H1 (cell line): ENCODE data around the gene AQP11. TPM values are rescaled to one million over a fixed set of nuclear protein-coding genes. Genes with fewer than 3 reads are reported as not detected.

ENCODE experiments used
- CTCF ChIA-PET: fragments of 300-600 bp; sonication (Branson Sonifier 250); formaldehyde crosslinking; loops from one replicate; lab custom pipeline; 2021; ENCODE audit not compliant: partially characterized antibody; lab: Charles Lee
- POLR2A ChIA-PET: fragments of 300-600 bp; sonication (Branson Sonifier 250); formaldehyde crosslinking; loops from one replicate; lab custom pipeline; 2021; ENCODE audit warnings: inconsistent platforms; ENCODE audit not compliant: partially characterized antibody; lab: Charles Lee
- DNase-seq, 2 experiments: peaks; one replicate each; pipeline versions ENCODE4 v3.0.0 to v3.0.0-alpha.2; 2010 to 2022; ENCODE audit warnings: low spot score in 2 of 2, low read depth in 1 of 2, mixed read lengths in 1 of 2
- FAIRE-seq: peaks from 2 replicates; lab custom pipeline; 2011; peaks lifted over from hg19 to GRCh38; lab: Jason Lieb, UNC
- H2AFZ ChIP-seq: 2 replicates; pipeline ENCODE4 v1.8.1; 2012; ENCODE audit warnings: low read length, inconsistent platforms
- H2AK5ac ChIP-seq: 2 replicates; pipeline ENCODE4 v1.6.1; 2013; ENCODE audit warnings: low read depth, low read length
- H2BK120ac ChIP-seq: replicated peaks from 2 replicates; pipeline ENCODE3; 2013; ENCODE audit warnings: low read depth, low read length, inconsistent platforms
- H2BK12ac ChIP-seq: 2 replicates; pipeline ENCODE4 v1.6.1; 2013; ENCODE audit warnings: low read depth, low read length
- H2BK15ac ChIP-seq: 2 replicates; pipeline ENCODE4 v1.6.1; 2013; ENCODE audit warnings: low read length
- H2BK20ac ChIP-seq: 2 replicates; pipeline ENCODE4 v1.6.1; 2013; ENCODE audit warnings: low read length
- H2BK5ac ChIP-seq: 2 replicates; pipeline ENCODE4 v1.6.1; 2013; ENCODE audit warnings: low read depth, low read length
- H3K14ac ChIP-seq: 2 replicates; pipeline ENCODE4 v1.6.1; 2013; ENCODE audit warnings: inconsistent platforms; ENCODE audit not compliant: insufficient read length
- H3K18ac ChIP-seq: 2 replicates; pipeline ENCODE4 v1.6.1; 2013; ENCODE audit warnings: low read length; ENCODE audit errors: extremely low read depth
- H3K23ac ChIP-seq: 2 replicates; pipeline ENCODE4 v1.6.1; 2013; ENCODE audit warnings: inconsistent platforms; ENCODE audit not compliant: insufficient read length
- H3K23me2 ChIP-seq: 2 replicates; pipeline ENCODE4 v1.6.1; 2013; ENCODE audit warnings: low read depth, low read length
- H3K27ac ChIP-seq: 2 replicates; pipeline ENCODE4 v1.6.1; 2011; ENCODE audit warnings: low read depth, low read length, inconsistent platforms
- H3K27me3 ChIP-seq, 4 experiments: replicated peaks in 1 of 4; 1 replicate in 1 of 4; 2 replicates in 3 of 4; pipeline versions ENCODE4 v1.6.1 to v1.8.1; 2011 to 2013; ENCODE audit warnings: low read length in 3 of 4, mild to moderate bottlenecking in 3 of 4, inconsistent platforms in 2 of 4, mixed read lengths in 2 of 4, moderate library complexity in 1 of 4; ENCODE audit not compliant: control insufficient read depth in 3 of 4, insufficient read depth in 3 of 4; ENCODE audit errors: extremely low read depth in 1 of 4
- H3K36me3 ChIP-seq, 4 experiments: 2 replicates each; pipeline versions ENCODE4 v1.6.1 to v1.8.1; 2011 to 2013; ENCODE audit warnings: mild to moderate bottlenecking in 4 of 4, low read length in 3 of 4, moderate library complexity in 2 of 4, control low read depth in 1 of 4, inconsistent platforms in 1 of 4; ENCODE audit not compliant: insufficient read depth in 4 of 4, control insufficient read depth in 2 of 4
- H3K4ac ChIP-seq: replicated peaks from 2 replicates; pipeline ENCODE3; 2013; ENCODE audit warnings: low read length, low read depth, mixed read lengths, inconsistent platforms; ENCODE audit not compliant: insufficient read length
- H3K4me1 ChIP-seq, 4 experiments: replicated peaks in 1 of 4; 1 replicate in 1 of 4; 2 replicates in 3 of 4; pipeline versions ENCODE4 v1.6.1 to v1.8.1; 2011 to 2013; ENCODE audit warnings: low read length in 3 of 4, inconsistent platforms in 2 of 4, mixed read lengths in 1 of 4; ENCODE audit not compliant: insufficient read depth in 4 of 4, control insufficient read depth in 3 of 4
- H3K4me2 ChIP-seq, 2 experiments: 2 replicates each; pipeline versions ENCODE4 v1.6.1 to v1.8.1; 2011 to 2013; ENCODE audit warnings: low read depth in 2 of 2, low read length in 2 of 2, control low read depth in 1 of 2, inconsistent platforms in 1 of 2, mild to moderate bottlenecking in 1 of 2; ENCODE audit not compliant: insufficient read depth in 1 of 2
- H3K4me3 ChIP-seq, 4 experiments: fragments of 200-600, 300-600 bp in 1 of 4; sonication (generic), shearing (Covaris generic), sonication (Bioruptor Twin) in 1 of 4; 2 replicates each; pipeline versions ENCODE4 v1.5.1 to v1.8.1; 2011 to 2016; ENCODE audit warnings: low read length in 4 of 4, low read depth in 3 of 4, control low read depth in 2 of 4, inconsistent platforms in 2 of 4, mild to moderate bottlenecking in 2 of 4, mixed read lengths in 1 of 4, moderate library complexity in 1 of 4; ENCODE audit not compliant: insufficient read depth in 2 of 4; ENCODE audit errors: extremely low read depth in 1 of 4
- H3K56ac ChIP-seq: replicated peaks from 2 replicates; pipeline ENCODE3; 2013; ENCODE audit warnings: low read depth, mild to moderate bottlenecking, mixed read lengths, low read length, inconsistent platforms; ENCODE audit not compliant: insufficient read length
- H3K79me1 ChIP-seq: 2 replicates; pipeline ENCODE4 v1.6.1; 2013; ENCODE audit warnings: low read depth, low read length, control low read depth
- H3K79me2 ChIP-seq, 2 experiments: 2 replicates each; pipeline versions ENCODE4 v1.6.1 to v1.8.1; 2012 to 2013; ENCODE audit warnings: low read length in 2 of 2, mild to moderate bottlenecking in 2 of 2, inconsistent platforms in 1 of 2; ENCODE audit not compliant: insufficient read depth in 2 of 2, control insufficient read depth in 1 of 2
- H3K9ac ChIP-seq, 4 experiments: replicated peaks in 1 of 4; 1 replicate in 1 of 4; 2 replicates in 3 of 4; pipeline versions ENCODE4 v1.6.1 to v1.8.1; 2011 to 2013; ENCODE audit warnings: low read depth in 3 of 4, low read length in 3 of 4, control low read depth in 2 of 4, mild to moderate bottlenecking in 2 of 4, moderate library complexity in 2 of 4, inconsistent platforms in 1 of 4; ENCODE audit errors: extremely low read depth in 1 of 4
- H3K9me3 ChIP-seq, 2 experiments: 2 replicates each; pipeline versions ENCODE4 v1.6.1 to v1.8.1; 2012 to 2013; ENCODE audit warnings: mild to moderate bottlenecking in 2 of 2, moderate library complexity in 2 of 2, control low read depth in 1 of 2, inconsistent platforms in 1 of 2, low read depth in 1 of 2, low read length in 1 of 2, mixed read lengths in 1 of 2; ENCODE audit not compliant: insufficient read depth in 2 of 2
- H4K20me1 ChIP-seq, 2 experiments: replicated peaks in 1 of 2; 2 replicates each; pipeline versions ENCODE3 to v1.8.1; 2011 to 2013; ENCODE audit warnings: inconsistent platforms in 2 of 2, low read length in 2 of 2, mild to moderate bottlenecking in 1 of 2; ENCODE audit not compliant: insufficient read depth in 2 of 2, control insufficient read depth in 1 of 2
- H4K5ac ChIP-seq: 2 replicates; pipeline ENCODE4 v1.6.1; 2013; ENCODE audit warnings: low read length, low read depth, mixed read lengths, inconsistent platforms; ENCODE audit not compliant: insufficient read length
- H4K8ac ChIP-seq: 2 replicates; pipeline ENCODE4 v1.8.0; 2013; ENCODE audit warnings: mild to moderate bottlenecking, moderate library complexity, low read length, inconsistent platforms; ENCODE audit not compliant: insufficient read depth; ENCODE audit errors: extremely low read depth
- H4K91ac ChIP-seq: replicated peaks from 2 replicates; pipeline ENCODE3; 2013; ENCODE audit warnings: low read length, mixed read lengths, inconsistent platforms; ENCODE audit not compliant: insufficient read length
- ASH2L ChIP-seq: fragments of 200-600, 300-600 bp; sonication (generic); IDR thresholded peaks from one replicate; pipeline ENCODE4 v1.7.1; 2017; ENCODE audit warnings: low read length
- BCL11A ChIP-seq, 2 experiments: IDR thresholded peaks; one replicate each; pipeline ENCODE4 v1.6.1; 2011; ENCODE audit warnings: low read depth in 2 of 2, low read length in 2 of 2, mild to moderate bottlenecking in 2 of 2
- BRCA1 ChIP-seq: IDR thresholded peaks from 2 replicates; pipeline ENCODE4 v1.6.1; 2012; ENCODE audit warnings: low read depth, low read length, improper control_type of control experiment
- FOSL1 ChIP-seq: IDR thresholded peaks from 2 replicates; pipeline ENCODE4 v1.6.1; 2011; ENCODE audit warnings: mild to moderate bottlenecking, low read depth, low read length, moderate library complexity; ENCODE audit not compliant: insufficient read depth
- RAD21 ChIP-seq, 2 experiments: IDR thresholded peaks in 1 of 2; conservative IDR thresholded peaks in 1 of 2; 2 replicates each; pipeline ENCODE4 v1.6.1; 2011; ENCODE audit warnings: low read depth in 2 of 2, low read length in 2 of 2, improper control_type of control experiment in 1 of 2, inconsistent platforms in 1 of 2, mild to moderate bottlenecking in 1 of 2, moderate library complexity in 1 of 2
- SP2 ChIP-seq: IDR thresholded peaks from 2 replicates; pipeline ENCODE4 v1.6.1; 2012; ENCODE audit warnings: mild to moderate bottlenecking, low read length, inconsistent platforms
- WGBS, 2 experiments: shearing (Covaris generic) in 1 of 2; methylation state at CpG; one replicate each; pipeline versions ENCODE4 v1.1.6 to v1.1.7; 2013 to 2015; ENCODE audit warnings: low lambda C conversion rate in 2 of 2, mixed read lengths in 2 of 2, inconsistent platforms in 1 of 2, low coverage in 1 of 2, missing lambda C conversion rate in 1 of 2; ENCODE audit not compliant: insufficient replicate concordance in 2 of 2, insufficient coverage in 1 of 2, insufficient read length in 1 of 2; ENCODE audit errors: extremely low coverage in 1 of 2, missing lambda C conversion rate in 1 of 2; 5-methylcytosine and 5-hydroxymethylcytosine counted together
- polyA plus RNA-seq, 7 experiments: library from polyadenylated mRNA; depleted of rRNA in 3 of 7; stranded (reverse) in 5 of 7; unstranded in 2 of 7; fragments of >200 nt in 5 of 7; fragments of 200-250 nt in 2 of 7; gene quantifications; 1 replicate in 5 of 7; 2 replicates in 1 of 7; 4 replicates in 1 of 7; pipeline versions ENCODE4 v1.2.1 to v1.2.3, GENCODE V29; 2011 to 2013; ENCODE audit warnings: missing spikeins in 2 of 7, mixed read lengths in 2 of 7
- total RNA-seq: library from RNA; stranded (reverse); fragmentation: NEBNext Ultra II Directional; extraction: Animal tissue kit (Norgen Biotek cat#: 25700); gene quantifications from 2 replicates; pipeline ENCODE4 v1.2.1, GENCODE V29; 2021
- TF ChIP-seq, protein P1 (sequence below), 3 experiments: IDR thresholded peaks; 1 replicate in 2 of 3; 2 replicates in 1 of 3; pipeline versions ENCODE4 v1.5.1 to v1.6.1; 2011; ENCODE audit warnings: low read length in 3 of 3, mild to moderate bottlenecking in 3 of 3, inconsistent platforms in 2 of 3, low read depth in 1 of 3, moderate library complexity in 1 of 3; ENCODE audit not compliant: insufficient read depth in 1 of 3; ENCODE audit errors: control extremely low read depth in 1 of 3
- TF ChIP-seq, protein P2 (sequence below): IDR thresholded peaks from 2 replicates; pipeline ENCODE4 v1.6.1; 2011; ENCODE audit warnings: low read depth, mild to moderate bottlenecking, low read length; ENCODE audit not compliant: insufficient read depth

The AQP11 gene
- total and polyA plus RNA-seq, 2 of the 8 experiments (the other 6 are each of a cell fraction or from before 2014, with no cell fraction given), result 1.1 to 1.6 TPM

- Histone ChIP-seq H2AK5ac (no peak overlapping the region), H4K5ac (no peak overlapping the region), H3K56ac (no peak overlapping the region), H2BK20ac (no peak overlapping the region), H3K9me3 (0 out of 4 replicates have a peak, but pooled peaks cover 2% of the 10 kb centered on the region in 2 experiments), H4K8ac (no peak overlapping the region), H3K18ac (no peak overlapping the region), H3K79me2 (no peaks in the 10 kb centered on the region), H2AFZ (no peak overlapping the region), H3K4me3 (no peak overlapping the region), H2BK120ac (no peak overlapping the region), H3K4me2 (no peak overlapping the region), H3K9ac (no peak overlapping the region), H2BK5ac (no peak overlapping the region), H3K4ac (no peak overlapping the region), H3K4me1 (no peaks in the 10 kb centered on the region), H2BK12ac (no peak overlapping the region), H2BK15ac (no peak overlapping the region), H3K23ac (no peak overlapping the region), H4K20me1 (no peaks in the 10 kb centered on the region), H3K14ac (no peak overlapping the region), H3K79me1 (no peaks in the 10 kb centered on the region), H3K27me3 (no peaks in the 10 kb centered on the region), H3K27ac (no peak overlapping the region), H3K36me3 (no peaks in the 10 kb centered on the region), H3K23me2 (peaks cover 2% of the 10 kb centered on the region; the same call in 1 of the 2 replicates), H4K91ac (no peak overlapping the region)
- ChIA-PET CTCF (interaction anchor here (0.7 to 3.0 kb wide), 34 partner anchors 9 to 468 kb away, joined by 3 to 30 read pairs (median 3); partner anchors contain the start of genes AQP11, MYO7A and PAK1), POLR2A (no interaction called here)
- 72% methylated on average over 5 of the region's 5 CpGs; no CpG with 5 or more reads in 1 of the 2 experiments for WGBS, 2 experiments
- FAIRE-seq, result peak; percentile 7
- TF ChIP-seq FOSL1, result no peak
- TF ChIP-seq, protein P1, sequence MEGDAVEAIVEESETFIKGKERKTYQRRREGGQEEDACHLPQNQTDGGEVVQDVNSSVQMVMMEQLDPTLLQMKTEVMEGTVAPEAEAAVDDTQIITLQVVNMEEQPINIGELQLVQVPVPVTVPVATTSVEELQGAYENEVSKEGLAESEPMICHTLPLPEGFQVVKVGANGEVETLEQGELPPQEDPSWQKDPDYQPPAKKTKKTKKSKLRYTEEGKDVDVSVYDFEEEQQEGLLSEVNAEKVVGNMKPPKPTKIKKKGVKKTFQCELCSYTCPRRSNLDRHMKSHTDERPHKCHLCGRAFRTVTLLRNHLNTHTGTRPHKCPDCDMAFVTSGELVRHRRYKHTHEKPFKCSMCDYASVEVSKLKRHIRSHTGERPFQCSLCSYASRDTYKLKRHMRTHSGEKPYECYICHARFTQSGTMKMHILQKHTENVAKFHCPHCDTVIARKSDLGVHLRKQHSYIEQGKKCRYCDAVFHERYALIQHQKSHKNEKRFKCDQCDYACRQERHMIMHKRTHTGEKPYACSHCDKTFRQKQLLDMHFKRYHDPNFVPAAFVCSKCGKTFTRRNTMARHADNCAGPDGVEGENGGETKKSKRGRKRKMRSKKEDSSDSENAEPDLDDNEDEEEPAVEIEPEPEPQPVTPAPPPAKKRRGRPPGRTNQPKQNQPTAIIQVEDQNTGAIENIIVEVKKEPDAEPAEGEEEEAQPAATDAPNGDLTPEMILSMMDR (IDR thresholded peaks at IDR 0.05; ENCODE audit: control extremely low read depth in 1 of 3, insufficient read depth in 1 of 3, low read depth in 1 of 3, low read length in 3 of 3), result peak; percentile 56 to 73 (median 63)
- TF ChIP-seq ASH2L, result no peak
- TF ChIP-seq BCL11A (IDR thresholded peaks at IDR 0.05; ENCODE audit: low read depth in 2 of 2, low read length in 2 of 2), result no peak
- TF ChIP-seq, protein P2, sequence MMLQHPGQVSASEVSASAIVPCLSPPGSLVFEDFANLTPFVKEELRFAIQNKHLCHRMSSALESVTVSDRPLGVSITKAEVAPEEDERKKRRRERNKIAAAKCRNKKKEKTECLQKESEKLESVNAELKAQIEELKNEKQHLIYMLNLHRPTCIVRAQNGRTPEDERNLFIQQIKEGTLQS, result no peak
- peak; percentile 82 to 85 for TF ChIP-seq RAD21 (IDR thresholded peaks at IDR 0.05 in 1 of 2, conservative IDR thresholded peaks at IDR 0.05 in 1 of 2; ENCODE audit: low read depth in 2 of 2, low read length in 2 of 2)
- no peak for TF ChIP-seq SP2
- no peak for TF ChIP-seq BRCA1
- DNase-seq, result peak in 1 of 2 experiments; percentile 19
Measured at GRCh38 chr11:77557553-77557952, 32.2 kb upstream of the AQP11 start.
